HepG2 (cell line): Measurements from ENCODE around the gene SUOX. TPM values are rescaled to one million over a fixed set of nuclear protein-coding genes. Genes with fewer than 3 reads are reported as not detected.
"Not testable (repeated sequence)": the region's sequence is repeated elsewhere in the genome, so short reads cannot be mapped to it uniquely, and the experiment has no call there.

ENCODE experiments used
- ATAC-seq: fragments of 200-7000 bp; cut with Tn5 transposase; 3 replicates; pipeline ENCODE4 v1.9.1; 2020; ENCODE audit warnings: mild to moderate bottlenecking, moderate library complexity
- BruUV-seq: library from RNA; stranded (reverse); fragments of 400-500 nt; replicated peaks from 2 replicates; lab custom pipeline; 2021; lab: Mats Ljungman, UMichigan
- CTCF ChIA-PET: fragments of 300-600 bp; formaldehyde crosslinking; extraction: SDS; loops from one replicate; lab custom pipeline; 2021; ENCODE audit warnings: low total read pairs, inconsistent platforms, low intra/inter-chr PET ratio; lab: Yijun Ruan, JAX
- POLR2A ChIA-PET: fragments of 350-600 bp; sonication (Branson Sonifier 250); formaldehyde crosslinking; loops from one replicate; lab custom pipeline; 2020; ENCODE audit warnings: antibody characterized with exemption, inconsistent platforms; lab: Yijun Ruan, JAX
- DNase-seq: peaks from one replicate; pipeline ENCODE4 v3.0.0-alpha.2; 2015; ENCODE audit warnings: low spot score
- FAIRE-seq: peaks from 3 replicates; lab custom pipeline; 2011; peaks lifted over from hg19 to GRCh38; lab: Jason Lieb, UNC
- H2AFZ ChIP-seq: one replicate; pipeline ENCODE4 v1.6.1; 2011; ENCODE audit warnings: low read length, inconsistent platforms
- H3K27ac ChIP-seq: fragments of 300-600 bp; 3 replicates; pipeline ENCODE4 v1.8.0; 2011; ENCODE audit warnings: mixed run types, mild to moderate bottlenecking, mixed read lengths, low read length, inconsistent platforms; ENCODE audit not compliant: insufficient read depth; ENCODE audit errors: extremely low read length
- H3K27me3 ChIP-seq, 2 experiments: fragments of 200-600 bp in 1 of 2; 2 replicates in 1 of 2; 3 replicates in 1 of 2; pipeline versions ENCODE4 v1.6.0 to v1.8.0; 2011; ENCODE audit warnings: low read length in 2 of 2, mild to moderate bottlenecking in 2 of 2, moderate library complexity in 2 of 2, inconsistent platforms in 1 of 2; ENCODE audit not compliant: insufficient read depth in 2 of 2, control insufficient read depth in 1 of 2
- H3K36me3 ChIP-seq, 2 experiments: fragments of 200-600 bp in 1 of 2; replicated peaks in 1 of 2; 2 replicates in 1 of 2; 3 replicates in 1 of 2; pipeline versions ENCODE4 v1.5.1 to v1.8.0; 2011; ENCODE audit warnings: low read length in 2 of 2, inconsistent platforms in 1 of 2; ENCODE audit not compliant: insufficient read depth in 2 of 2, control insufficient read depth in 1 of 2
- H3K4me1 ChIP-seq: 2 replicates; pipeline ENCODE4 v1.5.1; 2012; ENCODE audit warnings: low read length, inconsistent platforms; ENCODE audit not compliant: insufficient read depth
- H3K4me2 ChIP-seq: 2 replicates; pipeline ENCODE4 v1.6.0; 2011; ENCODE audit warnings: low read depth, low read length, inconsistent platforms
- H3K4me3 ChIP-seq, 3 experiments: fragments of 200-600 bp in 1 of 3; sonication (generic), shearing (Covaris generic) in 1 of 3; replicated peaks in 1 of 3; 2 replicates each; pipeline ENCODE4 v1.5.1; 2011 to 2016; ENCODE audit warnings: low read length in 3 of 3, inconsistent platforms in 2 of 3, low read depth in 2 of 3, mild to moderate bottlenecking in 2 of 3, control low read depth in 1 of 3, mixed read lengths in 1 of 3; ENCODE audit not compliant: insufficient read depth in 1 of 3
- H3K79me2 ChIP-seq: one replicate; pipeline ENCODE4 v1.6.1; 2011; ENCODE audit warnings: low read length, inconsistent platforms; ENCODE audit not compliant: insufficient read depth
- H3K9ac ChIP-seq: 2 replicates; pipeline ENCODE4 v1.6.0; 2011; ENCODE audit warnings: mild to moderate bottlenecking, low read depth, low read length, inconsistent platforms; ENCODE audit not compliant: insufficient read depth
- H3K9me3 ChIP-seq: 2 replicates; pipeline ENCODE4 v1.5.1; 2012; ENCODE audit warnings: mild to moderate bottlenecking, low read length
- H4K20me1 ChIP-seq: 2 replicates; pipeline ENCODE4 v1.6.0; 2011; ENCODE audit warnings: inconsistent platforms, mild to moderate bottlenecking, low read length, moderate library complexity; ENCODE audit not compliant: insufficient read depth
- CCDC6 ChIP-seq: sonication (generic); formaldehyde crosslinking; IDR thresholded peaks from 2 replicates; pipeline ENCODE4 v1.8.1; 2022; ENCODE audit warnings: mild to moderate bottlenecking, missing genetic modification reagents, moderate library complexity
- ELF3 ChIP-seq: IDR thresholded peaks from 2 replicates; pipeline ENCODE4 v1.6.1; 2016; ENCODE audit warnings: missing genetic modification reagents, missing compliant biosample characterization
- ERF ChIP-seq: IDR thresholded peaks from 2 replicates; pipeline ENCODE4 v1.6.1; 2018; ENCODE audit warnings: missing biosample characterization, missing genetic modification reagents
- FOXA1 ChIP-seq, 2 experiments: fragments of 450-650 bp in 1 of 2; sonication (generic) in 1 of 2; formaldehyde crosslinking in 1 of 2; IDR thresholded peaks; 2 replicates each; pipeline versions ENCODE4 v1.4.0 to v1.6.1; 2016 to 2020; ENCODE audit warnings: missing genetic modification reagents in 1 of 2
- FOXA3 ChIP-seq: IDR thresholded peaks from 2 replicates; pipeline ENCODE4 v1.6.1; 2016; ENCODE audit warnings: missing genetic modification reagents, missing compliant biosample characterization
- LCORL ChIP-seq, 2 experiments: fragments of 450-650 bp in 1 of 2; sonication (generic) in 1 of 2; formaldehyde crosslinking in 1 of 2; IDR thresholded peaks; 2 replicates each; pipeline versions ENCODE4 v1.5.0 to v1.6.1; 2017 to 2020; ENCODE audit warnings: antibody characterized with exemption in 1 of 2, missing genetic modification reagents in 1 of 2
- RARA ChIP-seq: IDR thresholded peaks from 2 replicates; pipeline ENCODE4 v1.6.1; 2016; ENCODE audit warnings: missing genetic modification reagents, missing compliant biosample characterization
- SAP130 ChIP-seq: IDR thresholded peaks from 2 replicates; pipeline ENCODE4 v1.6.1; 2016; ENCODE audit warnings: low read depth
- SRSF1 ChIP-seq: fragments of 200-400 bp; formaldehyde crosslinking; optimal IDR thresholded peaks from 2 replicates; pipeline ENCODE3; 2017; ENCODE audit warnings: mild to moderate bottlenecking, low read depth, low read length, moderate library complexity
- TEAD3 ChIP-seq: optimal IDR thresholded peaks from 2 replicates; pipeline ENCODE3; 2016; ENCODE audit warnings: borderline replicate concordance
- ZBTB7B ChIP-seq: sonication (generic); formaldehyde crosslinking; IDR thresholded peaks from 2 replicates; pipeline ENCODE4 v1.4.0; 2020; ENCODE audit warnings: missing genetic modification reagents
- ZFP41 ChIP-seq: sonication (generic); formaldehyde crosslinking; IDR thresholded peaks from 2 replicates; pipeline ENCODE4 v1.4.0; 2020; ENCODE audit warnings: mild to moderate bottlenecking, missing genetic modification reagents, borderline replicate concordance
- WGBS: methylation state at CpG from one replicate; pipeline ENCODE4 v1.1.6; 2017; ENCODE audit warnings: low lambda C conversion rate; 5-methylcytosine and 5-hydroxymethylcytosine counted together
- in situ Hi-C: cut with HindIII; loops from 2 replicates; pipeline ENCODE4 v1.10.0; 2017; ENCODE audit warnings: low pct_unique_long_range_greater_than_20kb; ENCODE audit not compliant: extremely low pct_ligation_motif_present
- intact Hi-C: fragments of 100-400 bp; cut with micrococcal nuclease; formaldehyde crosslinking; loops from one replicate; pipeline ENCODE4 v1.10.0; 2022; ENCODE audit not compliant: unreplicated experiment
- polyA plus RNA-seq, 8 experiments: library from polyadenylated mRNA; depleted of rRNA in 3 of 8; stranded (reverse) in 7 of 8; unstranded in 1 of 8; fragments of >200 nt; fragmentation: Illumina TruSeq in 4 of 8; extraction: Trizol in 4 of 8; gene quantifications; 2 replicates each; pipeline versions ENCODE4 v1.2.1 to v1.2.3, GENCODE V29; 2011 to 2016; ENCODE audit warnings: low read depth in 4 of 8, missing spikeins in 1 of 8, mixed read lengths in 1 of 8; ENCODE audit not compliant: insufficient read depth in 1 of 8
- total RNA-seq, 5 experiments: library from RNA; depleted of rRNA; stranded (reverse); fragments of >200 nt; fragmentation: Illumina TruSeq; extraction: Trizol; gene quantifications; 2 replicates each; pipeline ENCODE4 v1.2.3, GENCODE V29; 2016; ENCODE audit warnings: low read depth in 1 of 5
- TF ChIP-seq, protein P1 (sequence below): IDR thresholded peaks from 2 replicates; pipeline ENCODE4 v1.6.1; 2016; ENCODE audit warnings: mild to moderate bottlenecking
- TF ChIP-seq, protein P2 (sequence below): sonication (generic); formaldehyde crosslinking; IDR thresholded peaks from 2 replicates; pipeline ENCODE4 v1.5.0; 2020; ENCODE audit warnings: missing genetic modification reagents
- TF ChIP-seq, protein P3 (sequence below): IDR thresholded peaks from 2 replicates; pipeline ENCODE4 v1.4.0; 2020; ENCODE audit warnings: mild to moderate bottlenecking, missing genetic modification reagents
- TF ChIP-seq, protein P4 (sequence below): sonication (generic); formaldehyde crosslinking; IDR thresholded peaks from 2 replicates; pipeline ENCODE4 v1.5.1; 2020; ENCODE audit warnings: mild to moderate bottlenecking, moderate library complexity, missing genetic modification reagents

SUOX gene
- total and polyA plus RNA-seq, 2 of the 13 experiments (the other 11 are each of a cell fraction or from before 2014, with no cell fraction given): 23.9 to 25.9 TPM

DNA sequence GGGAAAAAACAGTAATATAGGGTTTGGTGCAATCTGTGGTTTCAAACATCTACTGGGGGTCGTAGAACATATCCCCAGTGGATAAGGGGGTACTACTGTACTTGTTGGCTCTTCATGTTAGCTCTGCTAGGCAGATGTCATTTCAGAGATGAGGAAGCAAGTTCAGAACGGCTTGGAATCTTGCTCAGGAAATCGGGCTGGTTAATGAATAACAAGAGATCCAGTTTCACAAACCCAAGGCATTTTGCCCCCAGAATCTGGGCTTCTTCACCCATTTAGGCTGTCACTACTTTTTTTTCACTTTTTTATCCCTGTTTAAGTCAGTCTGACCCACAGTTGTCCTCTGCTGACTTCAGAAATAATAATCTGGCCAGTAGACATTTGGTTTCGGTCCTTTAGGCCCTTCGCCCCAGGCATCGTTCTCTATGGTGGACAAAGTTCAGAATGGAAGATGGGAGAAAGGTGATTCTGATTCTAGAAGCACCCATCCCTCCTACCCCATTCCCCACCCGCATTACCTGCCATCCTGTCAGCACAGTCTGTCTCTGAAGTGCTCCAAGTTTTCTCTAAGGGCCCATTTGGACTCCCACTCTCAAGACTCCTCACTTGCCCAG is 4.5 kb downstream of the SUOX start (continued):
- TF ChIP-seq, protein P1, sequence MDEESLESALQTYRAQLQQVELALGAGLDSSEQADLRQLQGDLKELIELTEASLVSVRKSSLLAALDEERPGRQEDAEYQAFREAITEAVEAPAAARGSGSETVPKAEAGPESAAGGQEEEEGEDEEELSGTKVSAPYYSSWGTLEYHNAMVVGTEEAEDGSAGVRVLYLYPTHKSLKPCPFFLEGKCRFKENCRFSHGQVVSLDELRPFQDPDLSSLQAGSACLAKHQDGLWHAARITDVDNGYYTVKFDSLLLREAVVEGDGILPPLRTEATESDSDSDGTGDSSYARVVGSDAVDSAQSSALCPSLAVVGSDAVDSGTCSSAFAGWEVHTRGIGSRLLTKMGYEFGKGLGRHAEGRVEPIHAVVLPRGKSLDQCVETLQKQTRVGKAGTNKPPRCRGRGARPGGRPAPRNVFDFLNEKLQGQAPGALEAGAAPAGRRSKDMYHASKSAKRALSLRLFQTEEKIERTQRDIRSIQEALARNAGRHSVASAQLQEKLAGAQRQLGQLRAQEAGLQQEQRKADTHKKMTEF (CRISPR knock-in tag): peak; percentile 15; the same call in 1 of the 2 replicates
- TF ChIP-seq FOXA3: 0 out of 2 replicates have a peak, but pooled peaks have one; percentile 19
- TF ChIP-seq ZBTB7B (CRISPR knock-in tag): peak; percentile 67; the same call in 1 of the 2 replicates
- no peak for TF ChIP-seq CCDC6
- no peak for TF ChIP-seq SRSF1
- TF ChIP-seq TEAD3 (CRISPR knock-in tag): peak; percentile 50
- no peak for TF ChIP-seq LCORL (IDR thresholded peaks at IDR 0.05)
- peak; percentile 15; the same call in 1 of the 2 replicates for TF ChIP-seq LCORL (CRISPR knock-in tag; IDR thresholded peaks at IDR 0.05)
- 0 out of 2 replicates have a peak, but pooled peaks have one; percentile 20 for TF ChIP-seq RARA (CRISPR knock-in tag)
- TF ChIP-seq, protein P2, sequence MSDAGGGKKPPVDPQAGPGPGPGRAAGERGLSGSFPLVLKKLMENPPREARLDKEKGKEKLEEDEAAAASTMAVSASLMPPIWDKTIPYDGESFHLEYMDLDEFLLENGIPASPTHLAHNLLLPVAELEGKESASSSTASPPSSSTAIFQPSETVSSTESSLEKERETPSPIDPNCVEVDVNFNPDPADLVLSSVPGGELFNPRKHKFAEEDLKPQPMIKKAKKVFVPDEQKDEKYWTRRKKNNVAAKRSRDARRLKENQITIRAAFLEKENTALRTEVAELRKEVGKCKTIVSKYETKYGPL (CRISPR knock-in tag): no peak
- TF ChIP-seq FOXA1 (IDR thresholded peaks at IDR 0.05): no peak
- peak; percentile 39; the same call in 1 of the 2 replicates for TF ChIP-seq FOXA1 (CRISPR knock-in tag; IDR thresholded peaks at IDR 0.05)
- peak; percentile 42; the same call in 1 of the 2 replicates for TF ChIP-seq ERF (CRISPR knock-in tag)
- TF ChIP-seq, protein P3, sequence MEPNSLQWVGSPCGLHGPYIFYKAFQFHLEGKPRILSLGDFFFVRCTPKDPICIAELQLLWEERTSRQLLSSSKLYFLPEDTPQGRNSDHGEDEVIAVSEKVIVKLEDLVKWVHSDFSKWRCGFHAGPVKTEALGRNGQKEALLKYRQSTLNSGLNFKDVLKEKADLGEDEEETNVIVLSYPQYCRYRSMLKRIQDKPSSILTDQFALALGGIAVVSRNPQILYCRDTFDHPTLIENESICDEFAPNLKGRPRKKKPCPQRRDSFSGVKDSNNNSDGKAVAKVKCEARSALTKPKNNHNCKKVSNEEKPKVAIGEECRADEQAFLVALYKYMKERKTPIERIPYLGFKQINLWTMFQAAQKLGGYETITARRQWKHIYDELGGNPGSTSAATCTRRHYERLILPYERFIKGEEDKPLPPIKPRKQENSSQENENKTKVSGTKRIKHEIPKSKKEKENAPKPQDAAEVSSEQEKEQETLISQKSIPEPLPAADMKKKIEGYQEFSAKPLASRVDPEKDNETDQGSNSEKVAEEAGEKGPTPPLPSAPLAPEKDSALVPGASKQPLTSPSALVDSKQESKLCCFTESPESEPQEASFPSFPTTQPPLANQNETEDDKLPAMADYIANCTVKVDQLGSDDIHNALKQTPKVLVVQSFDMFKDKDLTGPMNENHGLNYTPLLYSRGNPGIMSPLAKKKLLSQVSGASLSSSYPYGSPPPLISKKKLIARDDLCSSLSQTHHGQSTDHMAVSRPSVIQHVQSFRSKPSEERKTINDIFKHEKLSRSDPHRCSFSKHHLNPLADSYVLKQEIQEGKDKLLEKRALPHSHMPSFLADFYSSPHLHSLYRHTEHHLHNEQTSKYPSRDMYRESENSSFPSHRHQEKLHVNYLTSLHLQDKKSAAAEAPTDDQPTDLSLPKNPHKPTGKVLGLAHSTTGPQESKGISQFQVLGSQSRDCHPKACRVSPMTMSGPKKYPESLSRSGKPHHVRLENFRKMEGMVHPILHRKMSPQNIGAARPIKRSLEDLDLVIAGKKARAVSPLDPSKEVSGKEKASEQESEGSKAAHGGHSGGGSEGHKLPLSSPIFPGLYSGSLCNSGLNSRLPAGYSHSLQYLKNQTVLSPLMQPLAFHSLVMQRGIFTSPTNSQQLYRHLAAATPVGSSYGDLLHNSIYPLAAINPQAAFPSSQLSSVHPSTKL (CRISPR knock-in tag): peak; percentile 24; the same call in 1 of the 2 replicates
- TF ChIP-seq ZFP41 (CRISPR knock-in tag): no peak
- peak; percentile 46; the same call in 1 of the 2 replicates for TF ChIP-seq ELF3
- TF ChIP-seq, protein P4, sequence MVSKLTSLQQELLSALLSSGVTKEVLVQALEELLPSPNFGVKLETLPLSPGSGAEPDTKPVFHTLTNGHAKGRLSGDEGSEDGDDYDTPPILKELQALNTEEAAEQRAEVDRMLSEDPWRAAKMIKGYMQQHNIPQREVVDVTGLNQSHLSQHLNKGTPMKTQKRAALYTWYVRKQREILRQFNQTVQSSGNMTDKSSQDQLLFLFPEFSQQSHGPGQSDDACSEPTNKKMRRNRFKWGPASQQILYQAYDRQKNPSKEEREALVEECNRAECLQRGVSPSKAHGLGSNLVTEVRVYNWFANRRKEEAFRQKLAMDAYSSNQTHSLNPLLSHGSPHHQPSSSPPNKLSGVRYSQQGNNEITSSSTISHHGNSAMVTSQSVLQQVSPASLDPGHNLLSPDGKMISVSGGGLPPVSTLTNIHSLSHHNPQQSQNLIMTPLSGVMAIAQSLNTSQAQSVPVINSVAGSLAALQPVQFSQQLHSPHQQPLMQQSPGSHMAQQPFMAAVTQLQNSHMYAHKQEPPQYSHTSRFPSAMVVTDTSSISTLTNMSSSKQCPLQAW (CRISPR knock-in tag): peak; percentile 72; the same call in 1 of the 2 replicates
- TF ChIP-seq SAP130: peak; percentile 35; the same call in 1 of the 2 replicates

DNA sequence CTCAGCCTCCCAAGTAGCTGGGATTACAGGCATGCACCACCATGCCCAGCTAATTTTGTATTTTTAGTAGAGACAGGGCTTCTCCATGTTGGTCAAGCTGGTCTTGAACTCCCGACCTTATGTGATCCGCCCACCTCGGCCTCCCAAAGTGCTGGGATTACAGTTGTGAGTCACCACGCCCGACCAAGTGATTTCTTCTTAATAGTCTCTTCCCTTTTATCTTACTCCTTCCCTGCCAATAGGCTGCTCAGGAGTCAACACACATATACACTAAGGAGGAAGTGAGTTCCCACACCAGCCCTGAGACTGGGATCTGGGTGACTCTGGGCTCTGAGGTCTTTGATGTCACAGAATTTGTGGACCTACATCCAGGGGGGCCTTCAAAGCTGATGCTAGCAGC is 6.3 kb downstream of the SUOX start:
- BruUV-seq, CTCF ChIA-PET, H3K9me3 ChIP-seq, H3K4me2 ChIP-seq, H3K4me3 ChIP-seq, DNase-seq, H3K79me2 ChIP-seq, H3K27me3 ChIP-seq, FAIRE-seq, H4K20me1 ChIP-seq, H3K9ac ChIP-seq, ATAC-seq, H3K27ac ChIP-seq, intact Hi-C loops, in situ Hi-C loops, H2AFZ ChIP-seq: not testable (repeated sequence)
- H3K36me3 ChIP-seq: peaks cover 11 to 21% of the 10 kb centered on the region in 2 experiments; a peak in 4 of 5 replicates
- 94% methylated on average over 5 of the region's 5 CpGs for WGBS
- POLR2A ChIA-PET: interaction anchor here (0.7 kb wide), 1 partner anchor 29 kb away, joined by 3 read pairs; the partner anchor contains the start of gene RAB5B
- peaks cover 64% of the 10 kb centered on the region for H3K4me1 ChIP-seq
